ENCODE results near the gene CCAR1.
"Not testable (repeated sequence)": the region's sequence is repeated elsewhere in the genome, so short reads cannot be mapped to it uniquely, and the experiment has no call there.

The CCAR1 gene

DNA sequence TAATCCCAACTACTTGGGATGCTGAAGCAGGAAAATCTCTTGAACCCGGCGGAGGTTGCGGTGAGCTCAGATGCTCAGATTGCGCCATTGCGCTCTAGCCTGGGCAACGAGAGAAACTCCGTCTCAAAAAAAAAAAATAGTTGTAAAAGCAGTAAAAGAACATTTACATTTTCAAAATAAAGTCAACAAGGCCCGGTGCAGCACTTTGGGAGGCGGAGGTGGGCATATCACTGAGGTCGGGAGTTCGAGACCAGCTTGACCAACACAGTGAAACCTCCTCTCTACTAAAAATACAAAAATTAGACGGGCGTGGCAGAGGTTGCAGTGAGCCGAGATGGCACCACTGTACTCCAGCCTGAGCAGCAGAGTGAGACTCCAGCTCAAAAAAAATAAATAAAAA, 4.0 kb downstream of the CCAR1 start:
- no peak overlapping the region for H3K9ac ChIP-seq (ENCODE audit: low read depth, low read length)
- H3K36me3 ChIP-seq (ENCODE audit: control insufficient read depth, insufficient read depth, low read length): peaks cover 14% of the 10 kb centered on the region
- H3K27me3 ChIP-seq (ENCODE audit: control insufficient read depth, insufficient read depth, low read length): no peaks in the 10 kb centered on the region
- peaks cover 3% of the 10 kb centered on the region for H3K4me1 ChIP-seq (ENCODE audit: control insufficient read depth, insufficient read depth, low read length)
- no peak overlapping the region for H3K4me3 ChIP-seq (ENCODE audit: low read depth, low read length)
- H3K9me3 ChIP-seq (ENCODE audit: control insufficient read depth, insufficient read depth, low read length): no peaks in the 10 kb centered on the region

DNA sequence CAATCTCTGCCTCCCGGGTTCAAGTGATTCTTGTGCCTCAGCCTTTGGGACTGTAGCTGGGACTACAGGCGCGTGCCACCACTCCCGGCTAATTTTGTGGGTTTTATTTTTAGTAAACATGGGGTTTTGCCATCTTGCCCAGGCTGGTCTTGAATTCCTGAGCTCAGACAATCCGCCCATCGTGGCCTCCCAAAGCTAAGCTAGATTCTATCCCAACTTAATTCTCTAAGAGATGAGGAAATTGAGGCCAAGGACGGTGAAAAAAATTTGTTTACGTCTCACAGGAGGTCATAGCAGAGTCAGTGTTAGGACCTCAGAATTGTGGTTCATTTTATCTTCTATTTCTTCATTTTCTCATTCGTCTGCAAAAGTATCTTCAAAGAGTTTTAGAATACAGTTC, 6.1 kb downstream of the CCAR1 start:
- H3K9ac ChIP-seq (ENCODE audit: low read depth, low read length): no peak overlapping the region
- peaks cover 31% of the 10 kb centered on the region for H3K36me3 ChIP-seq (ENCODE audit: control insufficient read depth, insufficient read depth, low read length)
- no peak overlapping the region for H3K4me3 ChIP-seq (ENCODE audit: low read depth, low read length)
- H3K9me3 ChIP-seq (ENCODE audit: control insufficient read depth, insufficient read depth, low read length): no peaks in the 10 kb centered on the region
- H3K4me1 ChIP-seq (ENCODE audit: control insufficient read depth, insufficient read depth, low read length): peaks cover 1% of the 10 kb centered on the region
- no peaks in the 10 kb centered on the region for H3K27me3 ChIP-seq (ENCODE audit: control insufficient read depth, insufficient read depth, low read length)

DNA sequence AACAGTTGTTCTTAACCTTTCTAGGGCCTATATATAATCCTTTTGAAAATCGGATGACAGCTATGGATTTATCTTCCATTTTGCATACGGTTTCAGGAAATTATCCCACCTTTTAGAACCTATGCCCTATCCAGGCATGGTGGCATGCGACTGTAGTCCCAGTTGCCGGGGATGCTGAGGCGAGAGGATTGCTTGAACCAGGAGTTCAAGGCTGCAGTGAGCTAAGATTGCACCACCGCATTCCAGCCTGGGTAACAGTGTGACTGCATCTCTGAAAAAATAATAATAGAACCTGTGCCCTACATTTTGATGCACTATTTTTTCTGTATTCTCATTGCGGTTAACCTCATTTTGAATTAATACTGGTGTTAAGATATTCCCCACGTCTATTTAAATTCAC, 11.6 kb downstream of the CCAR1 start:
- H3K9me3 ChIP-seq (ENCODE audit: control insufficient read depth, insufficient read depth, low read length): no peaks in the 10 kb centered on the region
- peaks cover 43% of the 10 kb centered on the region for H3K36me3 ChIP-seq (ENCODE audit: control insufficient read depth, insufficient read depth, low read length)
- no peak overlapping the region for H3K4me3 ChIP-seq (ENCODE audit: low read depth, low read length)
- H3K4me1 ChIP-seq (ENCODE audit: control insufficient read depth, insufficient read depth, low read length): no peaks in the 10 kb centered on the region
- H3K9ac ChIP-seq (ENCODE audit: low read depth, low read length): no peak overlapping the region
- H3K27me3 ChIP-seq (ENCODE audit: control insufficient read depth, insufficient read depth, low read length): no peaks in the 10 kb centered on the region

DNA sequence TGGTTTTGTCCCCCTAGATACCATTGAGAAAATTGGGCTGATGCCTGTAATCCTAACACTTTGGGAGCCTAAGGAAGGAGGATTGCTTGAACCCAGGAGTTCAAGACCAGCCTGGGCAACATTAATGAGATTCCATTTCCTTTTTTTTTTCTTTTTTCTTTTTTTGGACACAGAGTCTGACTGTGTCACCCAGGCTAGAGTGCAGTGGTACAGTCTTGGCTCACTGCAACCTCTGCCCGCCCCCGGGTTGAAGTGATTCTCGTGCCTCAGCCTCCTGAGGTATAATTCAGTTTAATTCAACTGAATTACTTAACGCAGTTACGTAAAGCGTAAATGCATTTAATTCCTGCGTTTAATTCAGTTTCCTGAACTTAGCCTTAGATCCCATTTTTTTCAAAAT, 13.3 kb downstream of the CCAR1 start:
- H3K9me3 ChIP-seq (ENCODE audit: control insufficient read depth, insufficient read depth, low read length): no peaks in the 10 kb centered on the region
- no peaks in the 10 kb centered on the region for H3K4me1 ChIP-seq (ENCODE audit: control insufficient read depth, insufficient read depth, low read length)
- no peak overlapping the region for H3K4me3 ChIP-seq (ENCODE audit: low read depth, low read length)
- H3K9ac ChIP-seq (ENCODE audit: low read depth, low read length): no peak overlapping the region
- H3K27me3 ChIP-seq (ENCODE audit: control insufficient read depth, insufficient read depth, low read length): no peaks in the 10 kb centered on the region
- H3K36me3 ChIP-seq (ENCODE audit: control insufficient read depth, insufficient read depth, low read length): peaks cover 39% of the 10 kb centered on the region

DNA sequence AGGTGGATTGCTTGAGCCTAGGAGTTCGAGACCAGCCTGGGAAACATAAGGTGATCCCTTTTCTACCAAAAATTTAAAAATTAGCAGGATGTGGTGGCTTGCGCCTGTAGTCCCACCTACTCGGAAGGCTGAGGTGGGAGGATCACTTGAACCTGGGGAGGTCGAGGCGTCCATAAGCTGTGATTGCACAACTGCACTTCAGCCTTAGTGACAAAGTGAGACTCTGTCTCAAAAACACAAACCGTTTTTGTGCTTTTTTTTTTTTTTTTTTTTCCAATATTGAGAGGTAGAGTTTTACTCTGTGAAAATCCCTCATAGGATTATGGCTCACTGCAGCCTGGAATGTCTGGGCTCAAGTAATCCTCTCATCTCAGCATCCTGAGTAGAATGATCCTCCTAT, 14.1 kb downstream of the CCAR1 start:
- H3K4me3 ChIP-seq (ENCODE audit: low read depth, low read length): no peak overlapping the region
- no peak overlapping the region for H3K9ac ChIP-seq (ENCODE audit: low read depth, low read length)
- peaks cover 39% of the 10 kb centered on the region for H3K36me3 ChIP-seq (ENCODE audit: control insufficient read depth, insufficient read depth, low read length)
- H3K4me1 ChIP-seq (ENCODE audit: control insufficient read depth, insufficient read depth, low read length): no peaks in the 10 kb centered on the region
- no peaks in the 10 kb centered on the region for H3K27me3 ChIP-seq (ENCODE audit: control insufficient read depth, insufficient read depth, low read length)
- no peaks in the 10 kb centered on the region for H3K9me3 ChIP-seq (ENCODE audit: control insufficient read depth, insufficient read depth, low read length)

DNA sequence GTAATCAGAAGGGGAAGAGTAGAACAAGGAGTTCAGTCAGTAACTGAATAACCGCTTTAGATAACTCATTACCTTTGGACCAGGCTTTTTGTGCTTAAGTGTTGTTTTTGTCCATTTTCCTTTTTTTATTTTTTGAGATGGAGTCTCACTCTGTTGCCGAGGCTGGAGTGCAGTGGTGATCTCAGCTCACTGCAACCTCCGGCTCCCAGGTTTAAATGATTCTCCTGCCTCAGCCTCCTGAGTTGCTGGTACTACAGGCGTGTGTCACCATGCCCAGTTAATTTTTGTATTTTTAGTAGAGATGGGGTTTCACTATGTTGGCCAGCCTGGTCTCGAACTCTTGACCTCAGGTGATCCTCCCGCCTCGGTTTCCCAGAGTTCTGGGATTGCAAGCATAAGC, 14.7 kb downstream of the CCAR1 start:
- not testable (repeated sequence) for H3K9me3 ChIP-seq (ENCODE audit: control insufficient read depth, insufficient read depth, low read length); H3K4me3 ChIP-seq (ENCODE audit: low read depth, low read length); H3K4me1 ChIP-seq (ENCODE audit: control insufficient read depth, insufficient read depth, low read length); H3K9ac ChIP-seq (ENCODE audit: low read depth, low read length); H3K27me3 ChIP-seq (ENCODE audit: control insufficient read depth, insufficient read depth, low read length)
- peaks cover 33% of the 10 kb centered on the region for H3K36me3 ChIP-seq (ENCODE audit: control insufficient read depth, insufficient read depth, low read length)

DNA sequence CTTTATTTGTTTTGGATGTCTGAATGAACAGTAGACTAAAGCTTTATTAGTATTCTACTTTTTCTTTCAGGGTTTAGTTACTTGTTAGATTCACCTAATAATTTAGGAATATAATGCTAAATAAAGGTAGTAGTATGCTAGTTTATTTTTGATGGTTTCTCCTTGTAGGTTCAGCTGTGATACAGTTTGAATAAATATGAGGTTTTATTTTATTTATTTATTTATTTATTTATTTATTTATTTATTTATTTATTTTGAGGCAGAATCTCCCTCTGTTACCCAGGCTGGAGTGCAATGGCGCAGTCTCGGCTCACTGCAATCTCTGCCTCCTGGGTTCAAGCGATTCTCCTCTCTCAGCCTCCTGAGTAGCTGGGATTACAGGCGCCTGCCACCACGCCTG, 19.6 kb downstream of the CCAR1 start:
- H3K36me3 ChIP-seq (ENCODE audit: control insufficient read depth, insufficient read depth, low read length): peaks cover 34% of the 10 kb centered on the region
- not testable (repeated sequence) for H3K9me3 ChIP-seq (ENCODE audit: control insufficient read depth, insufficient read depth, low read length); H3K4me3 ChIP-seq (ENCODE audit: low read depth, low read length); H3K9ac ChIP-seq (ENCODE audit: low read depth, low read length); H3K4me1 ChIP-seq (ENCODE audit: control insufficient read depth, insufficient read depth, low read length); H3K27me3 ChIP-seq (ENCODE audit: control insufficient read depth, insufficient read depth, low read length)

DNA sequence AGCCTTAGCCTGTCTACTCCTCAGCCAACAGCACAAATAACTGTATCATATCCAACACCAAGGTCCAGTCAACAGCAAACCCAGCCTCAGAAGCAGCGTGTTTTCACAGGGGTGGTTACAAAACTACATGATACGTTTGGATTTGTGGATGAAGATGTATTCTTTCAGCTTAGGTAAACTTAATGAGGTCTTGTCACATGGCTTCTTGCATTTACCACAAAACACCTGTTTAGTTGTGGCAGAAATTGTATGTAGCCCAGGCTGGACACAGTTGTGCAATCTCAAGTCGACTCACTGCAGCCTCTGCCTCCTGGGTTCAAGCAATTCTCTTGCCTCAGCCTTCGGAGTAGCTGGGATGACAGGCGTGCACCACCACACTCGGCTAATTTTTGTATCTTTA, 21.4 kb downstream of the CCAR1 start:
- Histone ChIP-seq H3K36me3 (ENCODE audit: control insufficient read depth, insufficient read depth, low read length) (peaks cover 26% of the 10 kb centered on the region), H3K9ac (ENCODE audit: low read depth, low read length) (no peak overlapping the region)

DNA sequence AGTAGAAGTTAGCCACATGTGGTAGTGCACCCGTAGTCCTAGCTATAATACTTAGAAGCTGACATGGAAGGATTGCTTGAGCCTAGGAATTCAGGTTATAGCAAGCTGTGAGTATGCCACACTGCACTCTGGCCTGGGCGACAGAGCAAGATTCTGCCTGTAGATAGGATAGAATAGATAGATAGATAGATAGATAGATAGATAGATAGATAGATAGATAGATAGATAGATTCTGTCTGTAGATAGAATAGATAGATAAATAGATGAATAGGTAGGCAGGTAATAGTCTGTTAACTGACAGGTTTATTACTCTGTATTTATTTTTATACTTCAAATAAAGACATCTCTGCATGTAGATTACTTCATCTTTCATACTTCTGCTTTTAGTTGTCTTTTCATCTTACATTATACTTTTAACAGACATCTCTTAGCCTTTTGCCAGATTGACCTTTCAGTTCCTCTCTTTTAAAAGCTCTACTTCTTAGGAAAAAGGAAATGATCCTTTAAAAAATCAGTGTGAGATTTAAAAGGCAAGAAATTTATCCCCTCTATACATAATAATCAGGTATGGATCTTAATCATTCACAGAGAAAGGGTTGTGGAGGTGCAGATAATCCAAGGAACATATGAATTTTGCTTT, 31.8 kb downstream of the CCAR1 start:
- H3K9ac ChIP-seq (ENCODE audit: low read depth, low read length): no peak overlapping the region
- H3K9me3 ChIP-seq (ENCODE audit: control insufficient read depth, insufficient read depth, low read length): no peaks in the 10 kb centered on the region
- H3K27me3 ChIP-seq (ENCODE audit: control insufficient read depth, insufficient read depth, low read length): no peaks in the 10 kb centered on the region
- no peak overlapping the region for H3K4me3 ChIP-seq (ENCODE audit: low read depth, low read length)
- H3K36me3 ChIP-seq (ENCODE audit: control insufficient read depth, insufficient read depth, low read length): peaks cover 64% of the 10 kb centered on the region
- H3K4me1 ChIP-seq (ENCODE audit: control insufficient read depth, insufficient read depth, low read length): no peaks in the 10 kb centered on the region

More for the DNA sequence above, 21.4 kb downstream of the CCAR1 start:
- no peaks in the 10 kb centered on the region for H3K9me3 ChIP-seq (ENCODE audit: control insufficient read depth, insufficient read depth, low read length)
- no peak overlapping the region for H3K4me3 ChIP-seq (ENCODE audit: low read depth, low read length)
- H3K27me3 ChIP-seq (ENCODE audit: control insufficient read depth, insufficient read depth, low read length): no peaks in the 10 kb centered on the region
- no peaks in the 10 kb centered on the region for H3K4me1 ChIP-seq (ENCODE audit: control insufficient read depth, insufficient read depth, low read length)

DNA sequence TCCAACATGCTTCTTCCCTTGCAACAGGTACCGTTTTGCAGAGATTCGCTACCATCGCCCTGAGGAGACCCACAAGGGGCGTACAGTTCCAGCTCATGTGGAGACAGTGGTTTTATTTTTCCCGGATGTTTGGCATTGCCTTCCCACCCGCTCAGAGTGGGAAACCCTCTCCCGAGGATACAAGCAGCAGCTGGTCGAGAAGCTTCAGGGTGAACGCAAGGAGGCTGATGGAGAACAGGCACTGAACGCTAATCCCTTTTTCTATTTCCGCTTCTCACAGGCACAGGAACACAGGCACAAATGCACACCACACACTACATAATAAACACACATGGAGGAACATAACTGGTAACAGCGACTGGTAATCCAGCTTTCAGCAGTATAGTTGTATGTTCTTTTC, 35.2 kb downstream of the CCAR1 start:
- Histone ChIP-seq H3K36me3 (ENCODE audit: control insufficient read depth, insufficient read depth, low read length) (peaks cover 51% of the 10 kb centered on the region), H3K4me1 (ENCODE audit: control insufficient read depth, insufficient read depth, low read length) (no peaks in the 10 kb centered on the region), H3K27me3 (ENCODE audit: control insufficient read depth, insufficient read depth, low read length) (no peaks in the 10 kb centered on the region), H3K9ac (ENCODE audit: low read depth, low read length) (no peak overlapping the region), H3K4me3 (ENCODE audit: low read depth, low read length) (no peak overlapping the region), H3K9me3 (ENCODE audit: control insufficient read depth, insufficient read depth, low read length) (no peaks in the 10 kb centered on the region)

DNA sequence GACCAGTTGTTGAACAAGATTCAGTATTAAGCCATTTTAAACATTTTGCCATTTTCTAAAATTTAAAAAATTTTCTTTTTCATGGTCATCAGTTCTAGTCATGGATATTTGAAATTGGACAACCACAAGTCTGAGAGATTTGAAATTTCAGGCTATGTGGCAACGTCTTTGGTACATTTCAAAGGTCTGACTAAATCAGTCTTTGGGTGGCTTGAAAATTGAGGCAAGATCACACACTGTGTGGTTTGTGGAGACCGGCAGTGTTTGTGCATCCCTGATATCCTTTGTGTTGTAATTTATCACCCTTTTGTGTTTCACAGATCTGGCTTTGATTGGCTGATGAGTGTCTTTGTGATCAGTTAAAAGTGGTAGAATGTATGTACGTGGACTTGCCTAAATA, 35.7 kb downstream of the CCAR1 start:
- Histone ChIP-seq H3K9ac (ENCODE audit: low read depth, low read length) (no peak overlapping the region), H3K36me3 (ENCODE audit: control insufficient read depth, insufficient read depth, low read length) (peaks cover 52% of the 10 kb centered on the region), H3K9me3 (ENCODE audit: control insufficient read depth, insufficient read depth, low read length) (no peaks in the 10 kb centered on the region), H3K4me1 (ENCODE audit: control insufficient read depth, insufficient read depth, low read length) (no peaks in the 10 kb centered on the region), H3K27me3 (ENCODE audit: control insufficient read depth, insufficient read depth, low read length) (no peaks in the 10 kb centered on the region), H3K4me3 (ENCODE audit: low read depth, low read length) (no peak overlapping the region)

DNA sequence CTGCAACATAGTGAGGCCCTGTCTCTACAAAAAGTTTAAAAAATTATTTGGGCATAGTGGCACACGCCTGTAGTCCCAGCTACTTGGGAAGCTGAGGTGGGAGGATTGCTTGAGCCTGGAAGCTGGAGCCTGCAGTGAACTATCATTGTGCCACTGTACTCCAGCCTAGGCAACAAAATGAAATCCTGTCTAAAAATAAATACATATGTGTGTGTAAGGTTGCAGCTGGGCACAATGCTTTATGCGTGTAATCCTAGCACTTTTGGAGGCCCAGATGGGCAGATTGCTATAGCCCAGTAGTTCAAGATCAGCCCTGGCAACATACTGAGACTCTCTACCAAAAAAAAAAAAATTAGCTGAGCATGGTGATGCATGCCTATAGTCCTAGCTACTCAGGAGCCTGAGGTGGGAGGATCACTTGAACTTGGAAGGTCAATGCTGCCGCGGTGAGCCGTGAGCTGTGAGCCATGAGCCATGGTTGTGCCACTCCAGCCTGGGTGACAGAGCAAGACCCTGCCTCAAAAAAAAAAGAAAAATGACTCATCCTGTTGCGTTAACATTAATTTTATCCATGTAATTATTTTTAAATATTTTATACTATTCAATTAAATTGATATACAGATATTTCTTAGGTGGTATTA, 38.3 kb downstream of the CCAR1 start:
- H3K27me3 ChIP-seq (ENCODE audit: control insufficient read depth, insufficient read depth, low read length): no peaks in the 10 kb centered on the region
- H3K4me1 ChIP-seq (ENCODE audit: control insufficient read depth, insufficient read depth, low read length): no peaks in the 10 kb centered on the region
- H3K4me3 ChIP-seq (ENCODE audit: low read depth, low read length): no peak overlapping the region
- H3K36me3 ChIP-seq (ENCODE audit: control insufficient read depth, insufficient read depth, low read length): peaks cover 52% of the 10 kb centered on the region
- no peak overlapping the region for H3K9ac ChIP-seq (ENCODE audit: low read depth, low read length)
- H3K9me3 ChIP-seq (ENCODE audit: control insufficient read depth, insufficient read depth, low read length): no peaks in the 10 kb centered on the region
